Measurements from ENCODE around the gene AGAP1.

Gene AGAP1

GRCh38 chr2:236001854-236002253 is 508.0 kb downstream of the AGAP1 start:
- DNase-seq (ENCODE audit: low read depth), result no peak

- no peak for DNase-seq (ENCODE audit: low read depth)
These were observed 514.2 kb downstream of the AGAP1 start for GRCh38 chr2:236008006-236008405.

GRCh38 chr2:236008857-236009256 is 515.0 kb downstream of the AGAP1 start:
- no peak for DNase-seq (ENCODE audit: low read depth)

GRCh38 chr2:236010920-236011685 is 517.3 kb downstream of the AGAP1 start:
- no peak for DNase-seq (ENCODE audit: low read depth)

- DNase-seq (ENCODE audit: low read depth), result no peak
These were observed 518.3 kb downstream of the AGAP1 start for GRCh38 chr2:236012155-236012554.

- no peak for DNase-seq (ENCODE audit: low read depth)
These were observed 520.7 kb downstream of the AGAP1 start for GRCh38 chr2:236014408-236015131.

GRCh38 chr2:236015171-236015570 is 521.3 kb downstream of the AGAP1 start:
- no peak for DNase-seq (ENCODE audit: low read depth)

GRCh38 chr2:236016496-236016895 is 522.7 kb downstream of the AGAP1 start:
- no peak for DNase-seq (ENCODE audit: low read depth)

- no peak for DNase-seq (ENCODE audit: low read depth)
These were observed 523.6 kb downstream of the AGAP1 start for GRCh38 chr2:236017446-236017845.

- DNase-seq (ENCODE audit: low read depth), result no peak
These were observed 525.6 kb downstream of the AGAP1 start for GRCh38 chr2:236019434-236019833.

- DNase-seq (ENCODE audit: low read depth), result no peak
These were observed 527.7 kb downstream of the AGAP1 start for GRCh38 chr2:236021499-236022057.

GRCh38 chr2:236022128-236022527 is 528.3 kb downstream of the AGAP1 start:
- DNase-seq (ENCODE audit: low read depth), result no peak

GRCh38 chr2:236025892-236026291 is 532.0 kb downstream of the AGAP1 start:
- DNase-seq (ENCODE audit: low read depth), result no peak

- DNase-seq (ENCODE audit: low read depth), result no peak
These were observed 533.0 kb downstream of the AGAP1 start for GRCh38 chr2:236026841-236027240.

- DNase-seq (ENCODE audit: low read depth), result no peak
These were observed 534.2 kb downstream of the AGAP1 start for GRCh38 chr2:236028066-236028465.

GRCh38 chr2:236033462-236033861 is 539.6 kb downstream of the AGAP1 start:
- no peak for DNase-seq (ENCODE audit: low read depth)

GRCh38 chr2:236034974-236035373 is 541.1 kb downstream of the AGAP1 start:
- no peak for DNase-seq (ENCODE audit: low read depth)

GRCh38 chr2:236036045-236036444 is 542.2 kb downstream of the AGAP1 start:
- no peak for DNase-seq (ENCODE audit: low read depth)

- no peak for DNase-seq (ENCODE audit: low read depth)
These were observed 544.3 kb downstream of the AGAP1 start for GRCh38 chr2:236038096-236038495.

GRCh38 chr2:236040600-236041328 is 546.9 kb downstream of the AGAP1 start:
- DNase-seq (ENCODE audit: low read depth), result no peak

GRCh38 chr2:236041616-236042015 is 547.8 kb downstream of the AGAP1 start:
- no peak for DNase-seq (ENCODE audit: low read depth)

GRCh38 chr2:236042087-236042486 is 548.2 kb downstream of the AGAP1 start:
- DNase-seq (ENCODE audit: low read depth), result no peak

- DNase-seq (ENCODE audit: low read depth), result no peak
These were observed 550.3 kb downstream of the AGAP1 start for GRCh38 chr2:236044191-236044590.

All from activated gamma-delta T cell treated with anti-CD3 and anti-CD28 coated beads, Interleukin-2, amount 50 U/mL, for 16 hours (primary cell).